NCI-H1436 treated with DMSO at 0.1 percent for 48 hours (cell line): ENCODE results near the gene TFAM.

ENCODE experiments used
- DNase-seq: peaks from one replicate; lab custom pipeline; 2025; lab: John Stamatoyannopoulos, UW

The TFAM gene

DNA sequence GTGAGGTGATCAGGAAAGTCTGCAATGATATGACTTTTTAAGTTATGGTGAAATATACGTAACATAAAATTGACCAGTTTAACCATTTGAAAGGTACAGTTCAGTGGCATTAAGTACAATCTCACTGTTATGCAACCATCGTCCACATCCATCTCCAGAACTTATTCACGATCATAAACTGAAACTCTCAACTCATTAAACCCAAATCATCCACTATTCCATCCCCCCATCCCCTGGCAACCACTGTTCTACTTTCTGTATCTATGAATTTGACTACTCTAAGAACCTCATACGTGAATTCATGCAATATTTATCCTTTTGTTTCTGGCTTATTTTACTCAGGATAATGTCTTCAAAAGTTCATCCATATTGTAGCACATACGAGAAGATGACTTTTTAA, 48.4 kb downstream of the TFAM start:
- no peak for DNase-seq

DNA sequence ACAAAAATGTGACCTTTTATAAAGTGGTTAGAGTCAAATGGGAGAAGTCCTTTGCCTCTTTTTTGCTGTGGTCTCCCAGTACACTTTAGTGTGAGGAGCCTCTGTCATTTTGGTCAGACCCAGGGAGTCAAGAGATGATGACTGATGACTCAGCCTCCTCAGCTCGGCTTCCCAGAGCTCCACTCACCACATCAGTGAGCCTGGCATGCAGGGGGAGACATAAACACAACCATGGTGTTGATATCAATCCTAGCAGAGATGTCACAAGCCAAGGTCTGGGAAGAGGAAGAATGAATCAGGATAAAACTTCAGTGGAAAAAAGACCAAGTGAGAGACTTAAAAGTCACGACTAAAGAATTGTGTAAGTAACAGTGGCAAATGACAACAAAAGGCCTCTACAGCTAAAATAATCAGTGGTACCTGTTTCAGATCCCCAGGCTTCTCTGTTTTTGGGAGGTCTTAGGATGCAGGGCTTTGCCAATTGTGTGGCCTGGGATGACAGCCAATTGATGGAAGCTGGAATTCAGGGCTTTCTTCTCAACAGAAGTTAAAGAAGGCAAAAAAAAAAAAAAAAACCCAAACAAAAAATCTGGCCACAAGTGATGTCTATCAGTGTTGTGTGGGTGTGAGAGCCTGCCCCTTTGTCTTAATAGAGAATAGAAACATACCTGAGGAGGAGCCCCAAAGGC, 50.2 kb downstream of the TFAM start:
- DNase-seq, result no peak

DNA sequence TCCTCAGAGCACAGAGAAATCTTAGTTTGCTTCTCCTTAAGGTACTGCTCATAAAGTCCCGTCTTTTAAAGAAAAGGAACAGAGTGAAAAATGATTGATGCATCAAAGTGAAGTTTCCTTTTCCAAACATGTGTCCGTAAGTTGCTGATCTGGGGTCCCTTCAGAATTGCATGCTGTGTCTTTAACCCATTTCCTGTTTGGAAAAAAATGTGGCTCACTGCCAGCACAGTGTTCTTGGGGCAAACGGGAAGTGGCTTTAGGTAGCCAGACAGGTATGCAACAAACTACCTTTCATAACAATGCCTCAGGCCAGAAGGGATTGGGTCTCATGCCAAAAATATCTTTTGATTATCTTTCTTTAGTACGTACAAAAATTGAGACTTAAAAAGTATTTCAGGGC, 50.9 kb downstream of the TFAM start:
- DNase-seq, result no peak

DNA sequence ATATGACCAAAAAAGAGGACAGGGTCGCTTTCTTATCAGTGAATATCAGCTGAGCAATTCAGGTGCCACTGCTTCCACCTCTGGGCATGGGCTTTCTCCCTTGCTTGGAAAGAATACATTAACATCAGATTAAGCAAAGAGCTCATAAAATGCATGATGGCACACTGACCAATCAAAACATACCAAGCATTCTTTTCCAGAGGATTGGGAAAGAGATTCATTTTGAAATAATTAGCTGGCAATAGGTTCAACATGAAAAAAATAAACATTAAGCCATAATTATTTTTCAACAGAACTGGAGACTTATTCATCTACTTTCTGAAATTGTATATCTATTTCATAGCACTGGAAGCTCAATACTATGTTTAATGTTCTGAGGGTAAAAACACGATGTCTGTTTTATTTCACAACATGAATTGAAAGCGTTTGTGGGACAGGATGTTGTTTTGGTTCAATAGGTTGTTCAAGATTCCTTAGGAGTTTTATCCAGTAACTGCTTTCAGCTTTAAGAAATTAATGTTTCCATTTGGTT, 53.2 kb downstream of the TFAM start:
- DNase-seq, result no peak

DNA sequence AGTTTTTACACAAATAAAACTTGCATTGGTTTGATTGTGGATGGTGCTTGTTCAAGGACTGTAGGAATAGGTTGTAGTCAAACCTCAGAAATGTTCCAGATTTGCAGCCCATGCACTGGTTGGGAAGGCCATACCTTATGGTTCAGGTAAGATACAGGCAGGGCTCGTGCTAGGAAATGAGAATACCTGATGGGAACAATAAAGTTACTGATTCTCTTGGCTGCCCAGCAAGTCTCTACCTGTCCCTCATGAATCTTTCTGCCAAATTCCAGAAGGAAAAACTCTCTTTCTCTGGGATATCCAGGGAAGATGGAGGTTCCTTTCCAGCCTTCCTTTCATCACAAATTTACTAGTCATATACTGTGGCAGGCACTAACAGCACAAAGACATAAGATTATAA, 53.8 kb downstream of the TFAM start:
- no peak for DNase-seq

DNA sequence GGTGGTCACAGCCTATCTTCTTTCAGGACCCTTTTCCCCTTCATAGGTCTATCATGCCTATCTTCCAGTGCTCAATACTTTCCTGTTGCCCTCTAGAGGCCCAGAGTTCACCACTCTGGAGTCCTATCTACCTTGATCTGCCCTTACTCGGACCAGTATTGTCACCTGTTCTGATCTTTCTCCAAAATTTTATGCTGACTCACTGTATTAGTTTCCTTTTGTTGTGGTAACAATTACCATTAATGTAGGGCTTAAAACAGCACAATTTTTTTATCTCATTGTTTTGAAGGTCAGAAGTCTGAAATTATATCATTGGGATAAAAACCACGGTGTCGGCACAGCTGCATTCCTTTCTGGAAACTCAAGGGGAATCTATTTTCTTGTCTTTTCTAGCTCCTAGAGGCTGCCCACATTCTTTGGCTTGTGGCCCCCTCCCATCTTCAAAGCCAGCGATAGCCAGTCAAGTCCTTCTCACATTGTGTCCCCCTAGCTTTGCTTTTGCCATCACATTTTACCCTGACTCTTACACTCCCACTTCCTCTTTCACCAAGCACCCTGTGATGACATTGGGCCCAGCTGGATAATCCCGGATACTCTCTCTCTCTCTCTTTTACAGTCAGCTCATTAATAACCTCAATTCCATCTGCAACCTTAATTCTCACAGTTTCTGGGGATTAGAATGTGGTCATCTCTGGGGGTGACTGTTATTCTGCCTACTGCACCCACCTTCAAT, 54.6 kb downstream of the TFAM start:
- DNase-seq, result no peak

DNA sequence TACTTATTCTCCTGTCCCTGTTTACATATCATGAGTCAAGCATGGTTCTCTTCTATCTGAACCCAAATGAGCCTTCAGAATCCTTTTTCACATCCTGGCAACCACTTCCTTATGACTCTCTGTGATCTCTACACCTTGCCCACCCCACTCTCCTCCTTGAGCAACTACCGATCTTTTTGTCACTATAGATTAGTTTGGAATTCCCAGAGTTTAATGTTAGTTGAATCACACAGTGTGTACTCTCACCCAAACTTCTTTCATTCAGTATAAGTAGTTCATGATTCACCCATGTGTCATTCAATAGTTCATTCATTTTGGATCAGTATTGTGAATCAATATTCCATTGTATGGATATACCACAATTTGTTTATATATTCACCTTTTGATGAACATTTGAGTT, 55.3 kb downstream of the TFAM start:
- no peak for DNase-seq

DNA sequence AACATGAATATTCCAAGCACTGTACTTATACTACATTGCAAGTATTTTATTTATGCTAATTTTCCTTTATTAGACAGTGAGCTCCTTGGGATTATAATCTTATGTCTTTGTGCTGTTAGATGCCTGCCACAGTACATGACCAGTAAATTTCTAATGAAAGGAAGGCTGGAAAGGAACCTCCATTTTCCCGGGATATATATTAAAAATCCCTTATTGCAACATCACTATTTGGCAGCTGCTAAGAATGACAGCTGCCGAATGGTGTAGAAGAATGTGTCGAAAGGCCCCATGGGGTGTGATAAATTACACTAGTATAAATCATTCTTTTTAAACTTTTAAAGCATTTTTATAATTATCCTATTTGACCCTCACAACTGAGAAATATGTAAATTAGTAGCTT, 59.1 kb downstream of the TFAM start:
- no peak for DNase-seq

DNA sequence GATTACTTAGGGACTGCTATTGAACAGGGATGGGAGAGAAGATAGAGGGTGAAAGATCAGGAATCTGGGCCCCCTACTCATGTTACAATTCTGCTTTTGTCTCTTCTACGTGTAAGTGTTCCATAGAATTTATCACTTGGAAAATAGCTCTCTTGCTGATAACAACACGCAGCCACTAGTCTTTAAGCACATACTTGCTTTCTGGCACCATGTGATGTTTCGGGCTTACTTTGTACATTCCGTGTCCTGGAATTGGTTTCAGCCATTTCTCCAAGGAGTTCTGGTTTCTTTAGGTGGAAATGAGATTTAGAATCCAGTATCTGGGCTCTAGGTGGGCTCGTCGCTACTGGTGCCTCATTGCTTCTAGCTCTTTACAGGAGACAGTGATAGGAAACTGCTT, 59.7 kb downstream of the TFAM start:
- no peak for DNase-seq

DNA sequence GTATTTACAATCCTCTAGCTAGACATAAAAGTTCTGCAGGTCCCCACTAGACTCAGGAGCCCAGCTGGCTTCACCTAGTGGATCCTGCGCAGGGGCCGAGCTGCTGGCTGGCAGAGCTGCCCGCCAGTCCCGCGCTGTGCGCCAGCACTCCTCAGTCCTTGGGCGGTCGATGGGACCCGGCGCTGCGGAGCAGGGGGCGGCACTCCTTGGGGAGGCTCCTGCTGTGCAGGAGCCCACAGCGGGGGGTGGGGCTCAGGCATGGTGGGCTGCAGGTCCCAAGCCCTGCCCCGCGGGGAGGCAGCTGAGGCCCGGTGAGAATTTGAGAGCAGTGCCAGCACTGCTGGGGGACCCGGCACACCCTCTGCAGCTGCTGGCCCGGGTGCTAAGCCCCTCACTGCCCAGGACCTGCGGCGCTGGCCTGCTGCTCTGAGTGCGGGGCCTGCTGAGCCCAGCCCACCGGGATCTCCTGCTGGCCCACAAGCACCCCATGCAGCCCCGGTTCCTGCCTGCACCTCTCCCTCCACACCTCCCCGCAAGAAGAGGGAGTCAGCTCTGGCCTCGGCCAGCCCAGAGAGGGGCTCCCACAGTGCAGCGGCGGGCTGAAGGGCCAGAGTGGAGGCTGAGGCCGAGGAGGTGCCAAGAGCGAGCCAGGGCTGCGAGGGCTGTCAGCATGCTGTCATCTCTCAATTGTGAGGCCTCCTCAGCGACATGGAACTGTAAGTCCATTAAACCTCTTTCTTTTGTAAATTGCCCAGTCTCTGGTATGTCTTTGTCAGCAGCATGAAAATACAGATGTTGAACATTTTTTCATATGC, 63.1 kb downstream of the TFAM start:
- no peak for DNase-seq
